ENCODE results near the gene IL17RA. TPM values are rescaled to one million over a fixed set of nuclear protein-coding genes. Genes with fewer than 3 reads are reported as not detected.

IL17RA gene
- total RNA-seq, 4 donors from 2014 or later: 17.8 to 24.6 (median 20.0) TPM

- no peaks in the 10 kb centered on the region for H3K4me1 ChIP-seq
- no peak for DNase-seq (ENCODE audit: low spot score in 2 of 2)
- H3K4me3 ChIP-seq: no peak overlapping the region
- H3K27me3 ChIP-seq: no peaks in the 10 kb centered on the region
- peaks cover 0 to 58% (median 30%) of the 10 kb centered on the region in 3 donors for H3K36me3 ChIP-seq
- 73 to 76% methylated on average over 13 of the region's 13 CpGs for WGBS, 2 donors
- no peak overlapping the region for H3K27ac ChIP-seq
- TF ChIP-seq EP300 (IDR thresholded peaks at IDR 0.05): no peak
- no peak for TF ChIP-seq CTCF (IDR thresholded peaks at IDR 0.05)
- no peak for TF ChIP-seq POLR2A (IDR thresholded peaks at IDR 0.05)
- H3K9me3 ChIP-seq: no peaks in the 10 kb centered on the region
Measured at GRCh38 chr22:17110791-17111550, 26.2 kb downstream of the IL17RA start.

GRCh38 chr22:17112491-17113042 is 27.8 kb downstream of the IL17RA start:
- whole genome bisulfite sequencing, 2 donors: 66 to 70% methylated on average over 9 of the region's 9 CpGs
- Histone ChIP-seq H3K4me3 (no peak overlapping the region), H3K27me3 (no peaks in the 10 kb centered on the region), H3K9me3 (no peaks in the 10 kb centered on the region), H3K4me1 (no peaks in the 10 kb centered on the region), H3K36me3 (peaks cover 0 to 42% (median 18%) of the 10 kb centered on the region in 3 donors), H3K27ac (no peak overlapping the region)
- DNase-seq (ENCODE audit: low spot score in 2 of 2): no peak
- TF ChIP-seq POLR2A (IDR thresholded peaks at IDR 0.05): no peak
- TF ChIP-seq CTCF (IDR thresholded peaks at IDR 0.05): no peak
- no peak for TF ChIP-seq EP300 (IDR thresholded peaks at IDR 0.05)

GRCh38 chr22:17113600-17113999 is 28.8 kb downstream of the IL17RA start:
- Histone ChIP-seq H3K4me3 (no peak overlapping the region), H3K36me3 (peaks cover 0 to 32% (median 11%) of the 10 kb centered on the region in 3 donors), H3K27me3 (peaks cover 0 to under 1% of the 10 kb centered on the region in 2 donors), H3K9me3 (no peaks in the 10 kb centered on the region), H3K4me1 (no peaks in the 10 kb centered on the region), H3K27ac (no peak overlapping the region)
- DNase-seq (ENCODE audit: low spot score in 2 of 2): no peak
- TF ChIP-seq CTCF (IDR thresholded peaks at IDR 0.05) (no peak), POLR2A (IDR thresholded peaks at IDR 0.05) (no peak), EP300 (IDR thresholded peaks at IDR 0.05) (no peak)
- WGBS, 2 donors: 74 to 83% methylated on average over 8 of the region's 8 CpGs

GRCh38 chr22:17114173-17114897 is 29.5 kb downstream of the IL17RA start:
- no peaks in the 10 kb centered on the region for H3K4me1 ChIP-seq
- peaks cover 0 to 24% (median 7%) of the 10 kb centered on the region in 3 donors for H3K36me3 ChIP-seq
- no peaks in the 10 kb centered on the region for H3K9me3 ChIP-seq
- peaks cover 0 to 8% of the 10 kb centered on the region in 2 donors for H3K27me3 ChIP-seq
- no peak overlapping the region for H3K4me3 ChIP-seq
- TF ChIP-seq CTCF (IDR thresholded peaks at IDR 0.05): no peak
- no peak for TF ChIP-seq POLR2A (IDR thresholded peaks at IDR 0.05)
- TF ChIP-seq EP300 (IDR thresholded peaks at IDR 0.05): no peak
- no peak for DNase-seq (ENCODE audit: low spot score in 2 of 2)
- H3K27ac ChIP-seq: no peak overlapping the region
- 66 to 69% methylated on average over 13 of the region's 13 CpGs for WGBS, 2 donors

- Histone ChIP-seq H3K27me3 (peaks cover 0 to 13% of the 10 kb centered on the region in 2 donors), H3K4me3 (no peak overlapping the region), H3K27ac (no peak overlapping the region), H3K4me1 (no peaks in the 10 kb centered on the region), H3K36me3 (peaks cover 0 to 19% (median 1%) of the 10 kb centered on the region in 3 donors), H3K9me3 (no peaks in the 10 kb centered on the region)
- no peak for DNase-seq (ENCODE audit: low spot score in 2 of 2)
- TF ChIP-seq EP300 (IDR thresholded peaks at IDR 0.05): no peak
- TF ChIP-seq CTCF (IDR thresholded peaks at IDR 0.05): no peak
- TF ChIP-seq POLR2A (IDR thresholded peaks at IDR 0.05): no peak
- WGBS, 2 donors: 83 to 85% methylated on average over 9 of the region's 9 CpGs
Measured at GRCh38 chr22:17114898-17115235, 30.1 kb downstream of the IL17RA start.

Measured in tibial nerve (tissue), 4 donors.